GM18873 (cell line): ENCODE results near the gene PDE3A.
"Not testable (repeated sequence)": the region's sequence is repeated elsewhere in the genome, so short reads cannot be mapped to it uniquely, and the experiment has no call there.

Source experiments
- ATAC-seq: cut with Tn5 transposase; IDR thresholded peaks from one replicate; pipeline ENCODE4 v1.9.1; 2021; ENCODE audit warnings: mild to moderate bottlenecking, moderate library complexity, moderate number of reproducible peaks; ENCODE audit not compliant: unreplicated experiment, low FRiP score

Gene PDE3A

DNA sequence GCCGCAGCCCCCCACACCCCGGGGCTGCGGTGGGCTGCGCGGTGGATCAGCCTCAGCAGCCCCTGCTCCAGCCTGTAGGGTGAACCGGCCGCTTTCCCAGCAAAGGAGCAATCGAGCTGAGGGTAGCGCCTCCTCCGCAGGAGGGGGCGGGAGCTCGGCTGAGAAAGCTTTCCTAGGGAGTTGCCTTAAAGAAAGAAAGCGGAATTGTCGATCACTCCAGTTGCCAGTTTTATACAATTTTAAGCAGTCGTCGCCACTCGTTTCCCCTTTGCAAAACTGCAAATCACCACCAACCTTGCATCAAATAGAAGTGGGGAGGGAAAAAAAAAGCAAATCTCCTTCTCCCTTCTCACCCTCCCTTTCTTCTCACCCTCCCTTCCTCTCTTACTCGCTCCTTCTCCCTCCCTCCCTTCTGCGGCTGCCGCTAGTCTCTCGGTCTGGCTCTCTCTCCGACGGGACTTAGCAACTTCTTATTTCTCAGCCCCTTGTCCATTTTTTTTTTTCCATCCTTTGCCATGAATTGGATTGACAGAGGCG is at the start of gene PDE3A:
Gene PDE3A (plus strand): TSS at position 424 of the 537 bp plus-strand sequence. CDS start 748 bp downstream, outside the sequence.
- ATAC-seq = no peak

GRCh38 chr12:20319366-20319765 is 49.0 kb upstream of the PDE3A start:
- no peak for ATAC-seq

GRCh38 chr12:20320552-20320951 is 47.8 kb upstream of the PDE3A start:
- no peak for ATAC-seq

DNA sequence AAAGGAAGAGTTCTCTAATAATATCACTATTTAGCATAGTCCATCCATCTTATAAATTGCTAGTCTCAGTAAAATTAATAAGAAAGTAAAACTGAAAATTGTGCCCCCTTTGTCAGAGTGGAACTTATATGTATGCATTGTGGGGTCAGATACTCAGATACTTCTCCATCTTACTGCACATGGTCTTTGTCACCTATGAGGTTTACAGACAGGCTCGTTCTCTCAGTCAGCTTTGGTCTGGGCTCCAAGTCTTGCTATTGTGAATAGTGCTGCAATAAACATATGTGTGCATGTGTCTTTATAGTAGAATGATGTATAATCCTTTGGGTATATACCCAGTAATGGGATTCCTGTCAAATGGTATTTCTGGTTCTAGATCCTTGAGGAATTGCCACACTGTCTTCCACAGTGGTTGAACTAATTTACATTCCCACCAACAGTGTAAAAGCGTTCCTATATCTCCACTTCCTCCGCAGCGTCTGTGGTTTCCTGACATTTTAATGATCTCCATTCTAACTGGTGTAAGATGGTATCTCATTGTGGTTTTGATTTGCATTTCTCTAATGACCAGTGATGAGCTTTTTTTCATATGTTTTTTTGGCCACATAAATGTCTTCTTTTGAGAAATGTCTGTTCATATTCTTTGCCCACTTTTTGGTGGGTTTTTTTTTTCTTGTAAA is 37.4 kb upstream of the PDE3A start:
- ATAC-seq = not testable (repeated sequence)

DNA sequence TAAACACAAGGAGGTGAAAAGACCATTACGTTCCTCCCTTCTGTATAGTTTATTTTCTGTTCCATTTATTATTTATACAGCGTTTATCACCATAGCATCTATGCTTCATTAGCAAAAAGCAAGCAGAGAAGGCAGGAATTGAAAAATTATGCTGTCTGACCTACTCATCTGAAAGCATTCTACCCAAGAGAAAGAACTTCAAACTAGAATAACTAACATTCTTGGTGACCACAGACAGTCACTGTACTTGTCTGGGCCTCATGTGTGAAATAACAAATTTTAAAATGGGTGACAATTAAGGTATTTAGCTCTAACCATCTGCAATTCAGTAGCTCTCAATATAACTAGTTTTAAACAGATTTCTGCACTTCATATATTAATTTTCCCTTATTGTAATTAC is 29.3 kb upstream of the PDE3A start:
- ATAC-seq = no peak

- no peak for ATAC-seq
These were observed 26.2 kb upstream of the PDE3A start for GRCh38 chr12:20342111-20342510.

GRCh38 chr12:20345866-20346265 is 22.5 kb upstream of the PDE3A start:
- ATAC-seq = no peak

GRCh38 chr12:20350026-20350425 is 18.3 kb upstream of the PDE3A start:
- ATAC-seq = no peak

DNA sequence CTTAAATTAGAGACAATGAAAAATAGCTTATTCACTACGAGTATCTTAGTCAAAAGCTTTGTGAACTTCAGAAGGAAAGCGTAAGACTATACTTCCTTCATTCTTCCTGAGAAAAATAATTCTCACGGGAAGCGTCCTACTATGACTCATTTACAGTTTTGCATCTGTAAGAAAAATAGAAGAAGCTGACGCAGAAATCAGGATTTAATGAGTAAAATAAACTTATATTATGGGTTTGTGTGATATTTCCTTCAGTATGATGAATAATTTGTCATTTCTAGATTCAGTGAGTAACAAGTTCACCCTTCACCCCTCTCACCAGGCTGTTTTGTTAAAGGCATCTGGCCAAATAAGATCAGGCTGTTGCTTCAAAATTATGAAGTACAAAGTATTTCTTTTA is 17.8 kb upstream of the PDE3A start:
- no peak for ATAC-seq

DNA sequence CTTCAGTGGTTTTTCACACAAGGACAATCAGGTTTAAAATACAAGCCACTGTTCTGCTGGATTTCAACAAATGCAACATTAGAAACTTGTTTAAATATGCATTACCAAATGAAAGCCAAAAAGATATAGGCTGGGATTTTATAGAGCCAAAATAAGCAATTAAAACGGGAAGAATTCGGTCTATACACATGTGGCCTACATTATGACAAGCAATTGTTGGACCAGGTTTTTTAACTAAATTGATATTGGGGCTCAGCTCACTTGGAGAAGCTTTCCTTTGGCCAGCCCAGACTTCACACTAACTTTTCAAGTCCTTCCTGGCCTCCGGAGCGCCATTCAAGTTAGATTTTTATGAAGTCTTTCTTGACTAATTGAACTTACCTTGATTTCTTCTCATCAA is 16.9 kb upstream of the PDE3A start:
- no peak for ATAC-seq

GRCh38 chr12:20356048-20356447 is 12.3 kb upstream of the PDE3A start:
- ATAC-seq = no peak

GRCh38 chr12:20360407-20360806 is 7.9 kb upstream of the PDE3A start:
- ATAC-seq = no peak

DNA sequence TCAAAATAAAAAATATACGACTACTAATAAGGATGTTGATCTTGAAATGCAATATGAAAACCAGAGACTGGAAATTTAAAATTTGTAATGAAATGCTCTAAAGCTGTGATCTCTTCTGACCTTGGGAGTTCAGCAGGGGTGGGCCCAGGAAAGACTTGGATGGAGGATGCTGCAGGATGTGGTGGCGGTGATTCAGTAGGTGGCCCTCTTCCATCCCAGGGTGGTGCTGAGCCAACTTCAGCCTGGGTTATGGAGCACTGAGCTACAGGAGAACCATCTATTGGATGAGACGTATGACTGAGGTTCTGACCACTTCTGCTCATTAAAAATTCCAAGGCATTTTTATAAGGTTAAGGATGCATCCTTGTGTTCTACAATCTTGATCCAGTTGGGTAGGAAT is 6.9 kb upstream of the PDE3A start:
- ATAC-seq = no peak

DNA sequence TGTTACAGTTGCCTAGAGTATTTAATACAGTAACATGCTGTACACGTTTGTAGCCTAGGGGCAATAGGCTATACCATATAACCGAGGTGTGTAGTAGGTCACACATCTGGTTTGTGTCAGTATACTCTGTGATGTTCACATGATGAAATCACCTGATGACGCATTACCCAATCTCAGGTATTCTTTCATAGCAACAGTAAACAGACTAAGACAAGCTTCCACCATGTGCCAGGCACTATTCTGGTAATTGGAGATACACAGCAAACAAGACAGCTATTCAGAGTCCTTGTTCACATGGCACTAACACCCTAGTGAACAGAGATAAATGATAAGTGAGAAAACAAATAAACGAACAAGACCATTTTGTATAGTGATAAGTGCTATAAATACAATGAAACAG is 3.8 kb upstream of the PDE3A start:
- ATAC-seq = no peak

DNA sequence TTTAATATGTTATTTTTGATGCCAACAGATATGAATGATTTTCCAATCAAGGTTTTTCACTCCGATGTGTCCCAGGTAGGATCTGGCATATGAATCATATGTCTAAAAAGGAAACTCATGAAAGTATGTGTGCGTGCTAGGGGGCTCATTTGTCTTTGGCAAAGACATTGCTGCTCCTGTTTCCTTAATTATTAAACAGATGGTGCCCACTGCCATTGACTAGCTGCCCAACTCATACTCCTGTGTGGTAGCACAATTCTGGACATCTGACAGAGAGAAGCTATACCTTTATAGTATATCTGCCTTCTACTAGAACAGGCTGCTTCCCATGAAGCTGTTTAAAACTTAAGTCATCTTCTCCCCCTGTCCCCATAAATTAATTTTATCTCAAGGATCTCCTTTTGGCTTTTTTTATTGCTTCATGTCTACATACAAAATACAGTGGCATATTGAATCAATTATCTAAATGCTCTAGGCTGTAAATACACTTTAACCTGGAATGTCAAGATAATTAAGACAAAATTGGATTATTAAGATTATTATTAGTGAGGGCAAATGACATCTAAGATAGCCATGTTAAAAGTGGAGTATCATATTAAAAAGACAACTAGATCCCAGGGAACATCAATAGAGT is 1.4 kb upstream of the PDE3A start:
- ATAC-seq = no peak

DNA sequence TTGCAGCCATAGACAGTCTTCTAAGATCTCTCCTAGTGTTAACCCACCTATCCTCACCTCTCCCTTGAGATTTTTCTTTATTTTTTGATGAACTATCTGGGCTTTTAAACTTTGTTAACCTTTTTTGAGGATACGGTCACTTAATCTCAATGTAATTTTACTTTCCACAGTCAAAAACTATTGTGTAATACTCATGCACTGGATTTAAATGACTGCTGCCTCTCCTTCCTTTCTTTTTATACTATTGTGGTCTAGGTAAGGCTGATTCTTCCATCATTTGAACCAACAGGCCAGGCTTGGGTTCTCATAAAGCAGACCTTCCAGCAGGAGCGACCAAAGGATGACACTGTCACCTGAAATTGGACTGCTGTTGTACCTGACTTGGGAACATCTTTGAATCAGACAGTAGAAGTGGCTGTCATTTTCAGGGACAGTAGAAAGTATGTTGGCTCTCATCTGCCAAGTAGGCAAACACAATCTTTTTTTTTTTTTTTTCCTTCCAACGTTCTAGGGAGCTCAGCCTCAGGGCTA is 689 bp upstream of the PDE3A start:
- ATAC-seq = no peak

DNA sequence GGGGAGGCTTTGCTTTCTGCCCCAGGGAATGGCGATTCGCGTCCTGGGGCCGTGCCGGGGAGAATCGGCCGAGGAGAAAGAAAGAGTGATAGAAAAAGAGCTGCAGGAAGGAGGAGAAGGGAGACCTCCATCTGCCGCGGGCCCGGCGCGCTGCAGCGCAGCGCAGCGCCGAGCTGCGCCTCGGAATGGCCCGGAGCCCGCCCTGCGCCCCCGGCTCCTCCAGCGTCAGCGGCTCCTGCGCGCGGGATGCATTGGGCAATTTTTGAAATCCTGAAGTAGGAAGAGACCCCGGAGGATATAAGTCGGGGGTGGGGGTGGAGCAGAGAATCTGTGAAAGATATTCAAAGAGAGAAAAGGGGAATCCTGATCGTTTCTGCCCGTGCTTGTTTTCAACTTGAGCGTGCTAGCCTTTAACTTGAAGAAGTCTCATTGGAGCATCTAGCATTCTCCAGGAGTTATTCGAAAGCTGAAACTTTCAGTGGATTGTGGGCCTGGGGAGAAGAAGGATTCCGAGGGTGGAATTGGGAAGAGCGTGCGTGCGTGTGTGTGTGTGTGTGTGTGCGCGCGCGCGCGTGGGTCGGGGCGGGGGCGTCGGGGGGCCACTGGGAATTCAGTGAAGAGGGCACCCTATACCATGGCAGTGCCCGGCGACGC is 441 bp downstream of the PDE3A start:
- ATAC-seq = no peak

DNA sequence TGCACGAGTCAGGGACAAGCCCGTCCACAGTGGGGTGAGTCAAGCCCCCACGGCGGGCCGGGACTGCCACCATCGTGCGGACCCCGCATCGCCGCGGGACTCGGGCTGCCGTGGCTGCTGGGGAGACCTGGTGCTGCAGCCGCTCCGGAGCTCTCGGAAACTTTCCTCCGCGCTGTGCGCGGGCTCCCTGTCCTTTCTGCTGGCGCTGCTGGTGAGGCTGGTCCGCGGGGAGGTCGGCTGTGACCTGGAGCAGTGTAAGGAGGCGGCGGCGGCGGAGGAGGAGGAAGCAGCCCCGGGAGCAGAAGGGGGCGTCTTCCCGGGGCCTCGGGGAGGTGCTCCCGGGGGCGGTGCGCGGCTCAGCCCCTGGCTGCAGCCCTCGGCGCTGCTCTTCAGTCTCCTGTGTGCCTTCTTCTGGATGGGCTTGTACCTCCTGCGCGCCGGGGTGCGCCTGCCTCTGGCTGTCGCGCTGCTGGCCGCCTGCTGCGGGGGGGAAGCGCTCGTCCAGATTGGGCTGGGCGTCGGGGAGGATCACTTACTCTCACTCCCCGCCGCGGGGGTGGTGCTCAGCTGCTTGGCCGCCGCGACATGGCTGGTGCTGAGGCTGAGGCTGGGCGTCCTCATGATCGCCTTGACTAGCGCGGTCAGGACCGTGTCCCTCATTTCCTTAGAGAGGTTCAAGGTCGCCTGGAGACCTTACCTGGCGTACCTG is 1.1 kb downstream of the PDE3A start:
- ATAC-seq = no peak

- ATAC-seq = no peak
These were observed 1.7 kb downstream of the PDE3A start for GRCh38 chr12:20370014-20370386.

DNA sequence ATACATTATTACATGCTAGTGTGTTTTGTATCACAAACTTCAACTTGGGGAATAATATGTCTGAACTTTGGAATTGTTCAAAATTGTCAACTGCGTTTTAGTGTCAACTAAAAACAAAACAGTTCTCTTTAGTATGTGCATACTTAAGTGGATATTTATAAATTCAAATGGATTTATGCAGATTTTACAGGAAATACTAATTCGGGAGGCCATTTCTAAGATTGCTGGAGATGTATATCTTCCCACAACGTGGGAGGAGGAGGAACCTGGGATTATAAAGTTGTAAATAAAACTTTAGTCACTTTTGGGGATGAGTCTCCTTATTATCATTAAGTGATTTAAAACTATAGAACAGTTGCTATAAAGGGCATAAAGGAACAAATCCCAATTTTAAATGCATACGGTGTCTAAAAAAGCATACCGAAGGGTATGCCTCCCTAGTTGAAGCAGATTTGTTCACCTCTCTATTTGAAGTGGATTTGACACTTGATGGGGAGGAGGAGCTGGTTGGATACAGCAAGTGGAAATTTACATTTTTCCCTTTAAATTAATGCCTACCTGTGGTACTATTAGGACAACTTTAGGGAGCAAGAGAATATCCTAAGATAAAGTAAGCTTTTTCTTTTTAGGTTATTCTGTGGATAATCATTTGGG is 2.7 kb downstream of the PDE3A start:
- ATAC-seq = no peak
